ENCODE data around the gene PHACTR2.
"Not testable (repeated sequence)": the region's sequence is repeated elsewhere in the genome, so short reads cannot be mapped to it uniquely, and the experiment has no call there.

Gene PHACTR2

DNA sequence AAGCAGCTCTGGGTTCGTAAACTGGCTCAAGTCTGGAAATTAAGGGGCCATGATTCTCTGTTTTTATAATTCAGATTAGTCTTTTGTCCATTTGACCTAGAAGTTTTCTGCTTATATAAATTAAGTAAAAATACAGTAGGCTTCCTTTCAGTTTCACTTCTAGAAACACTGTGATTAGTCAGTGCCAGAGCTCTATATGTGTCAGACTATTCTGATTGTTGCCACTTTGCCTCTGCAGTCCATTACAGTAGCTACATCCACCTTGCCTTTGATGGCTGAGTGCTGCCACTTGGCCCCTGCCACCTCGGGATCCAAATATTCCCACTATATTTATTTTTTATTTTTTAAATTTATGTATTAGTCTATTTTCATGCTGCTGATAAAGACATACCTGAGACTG, 194.4 kb downstream of the PHACTR2 start:
- Histone ChIP-seq H3K4me2 (no peak overlapping the region), H3K27ac (no peak overlapping the region), H3K27me3 (no peaks in the 10 kb centered on the region), H3K36me3 (no peaks in the 10 kb centered on the region), H4K20me1 (no peaks in the 10 kb centered on the region), H3K9ac (no peak overlapping the region), H3K4me1 (no peaks in the 10 kb centered on the region), H3K9me3 (peaks cover 32% of the 10 kb centered on the region), H3K4me3 (no peak overlapping the region)
- TF ChIP-seq Cebpa-rat (IDR thresholded peaks at IDR 0.05), result no peak

GRCh38 chr6:143873600-143873999, 195.8 kb downstream of the PHACTR2 start:
- H3K4me1 ChIP-seq, H3K4me2 ChIP-seq, H3K9ac ChIP-seq, H3K27me3 ChIP-seq, H4K20me1 ChIP-seq, H3K36me3 ChIP-seq, H3K27ac ChIP-seq, H3K4me3 ChIP-seq: not testable (repeated sequence)
- H3K9me3 ChIP-seq, result peaks cover 28% of the 10 kb centered on the region

DNA sequence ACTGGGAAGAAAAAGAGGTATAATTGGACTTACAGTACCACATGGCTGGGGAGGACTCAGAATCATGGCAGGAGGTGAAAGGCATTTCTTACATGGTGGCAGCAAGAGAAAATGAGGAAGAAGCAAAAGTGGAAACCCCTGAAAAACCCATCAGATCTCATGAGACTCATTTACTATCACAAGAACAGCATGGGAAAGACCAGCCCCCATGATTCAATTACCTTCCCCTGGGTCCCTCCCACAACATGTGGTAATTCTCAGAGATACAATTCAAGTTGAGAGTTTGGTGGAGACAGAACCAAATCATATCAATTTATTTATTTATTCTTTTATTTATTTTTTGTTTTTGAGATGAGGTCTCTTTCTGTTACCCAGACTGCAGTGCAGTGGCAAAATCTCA, 196.7 kb downstream of the PHACTR2 start:
- not testable (repeated sequence) for H3K4me3 ChIP-seq, H3K36me3 ChIP-seq, H3K4me1 ChIP-seq, H4K20me1 ChIP-seq, H3K4me2 ChIP-seq, H3K9ac ChIP-seq, H3K27me3 ChIP-seq, H3K27ac ChIP-seq
- peaks cover 22% of the 10 kb centered on the region for H3K9me3 ChIP-seq

GRCh38 chr6:143877584-143878271, 200.0 kb downstream of the PHACTR2 start:
- H3K4me3 ChIP-seq, result no peak overlapping the region
- H4K20me1 ChIP-seq, result no peaks in the 10 kb centered on the region
- H3K9me3 ChIP-seq, result peaks cover 22% of the 10 kb centered on the region
- H3K27ac ChIP-seq, result no peak overlapping the region
- no peak for TF ChIP-seq Cebpa-rat (IDR thresholded peaks at IDR 0.05)
- no peaks in the 10 kb centered on the region for H3K36me3 ChIP-seq
- no peak overlapping the region for H3K9ac ChIP-seq
- no peaks in the 10 kb centered on the region for H3K4me1 ChIP-seq
- H3K27me3 ChIP-seq, result no peaks in the 10 kb centered on the region
- no peak overlapping the region for H3K4me2 ChIP-seq

GRCh38 chr6:143878272-143878760, 200.6 kb downstream of the PHACTR2 start:
- peaks cover 22% of the 10 kb centered on the region for H3K9me3 ChIP-seq
- no peaks in the 10 kb centered on the region for H4K20me1 ChIP-seq
- no peaks in the 10 kb centered on the region for H3K4me1 ChIP-seq
- no peak overlapping the region for H3K4me2 ChIP-seq
- no peaks in the 10 kb centered on the region for H3K36me3 ChIP-seq
- no peak for TF ChIP-seq Cebpa-rat (IDR thresholded peaks at IDR 0.05)
- H3K9ac ChIP-seq, result no peak overlapping the region
- no peak overlapping the region for H3K27ac ChIP-seq
- no peaks in the 10 kb centered on the region for H3K27me3 ChIP-seq
- no peak overlapping the region for H3K4me3 ChIP-seq

DNA sequence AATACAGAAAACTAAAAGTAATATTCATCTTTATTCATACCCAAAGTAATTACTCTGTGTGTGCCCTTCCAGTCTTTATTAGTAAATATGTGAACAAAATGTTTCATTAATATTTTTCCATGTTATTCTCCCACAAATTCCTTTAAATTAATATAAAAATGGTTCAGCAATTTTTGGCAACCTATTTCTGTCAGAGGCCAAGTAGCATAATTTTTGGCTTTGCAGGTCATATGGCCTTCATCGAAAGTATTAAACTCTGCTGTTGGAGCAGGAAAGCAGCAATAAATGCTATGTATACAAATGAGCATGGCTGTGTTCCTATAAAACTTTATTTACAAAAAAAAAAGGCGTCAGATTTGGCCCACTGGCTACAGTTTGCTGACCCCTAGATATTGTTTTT, 202.6 kb downstream of the PHACTR2 start:
- Histone ChIP-seq H3K4me2 (no peak overlapping the region), H4K20me1 (no peaks in the 10 kb centered on the region), H3K27me3 (no peaks in the 10 kb centered on the region), H3K9me3 (peaks cover 15% of the 10 kb centered on the region), H3K27ac (no peak overlapping the region), H3K4me3 (no peak overlapping the region), H3K36me3 (no peaks in the 10 kb centered on the region), H3K9ac (no peak overlapping the region), H3K4me1 (no peaks in the 10 kb centered on the region)
- TF ChIP-seq Cebpa-rat (IDR thresholded peaks at IDR 0.05), result no peak

All from BLaER1 (cell line).